ENCODE measurements around the gene TVP23C.
A peak's percentile ranks its signal among the peaks of the same experiment; 100 is the strongest.
"Not testable (repeated sequence)": the region's sequence is repeated elsewhere in the genome, so short reads cannot be mapped to it uniquely, and the experiment has no call there.

The TVP23C gene

DNA sequence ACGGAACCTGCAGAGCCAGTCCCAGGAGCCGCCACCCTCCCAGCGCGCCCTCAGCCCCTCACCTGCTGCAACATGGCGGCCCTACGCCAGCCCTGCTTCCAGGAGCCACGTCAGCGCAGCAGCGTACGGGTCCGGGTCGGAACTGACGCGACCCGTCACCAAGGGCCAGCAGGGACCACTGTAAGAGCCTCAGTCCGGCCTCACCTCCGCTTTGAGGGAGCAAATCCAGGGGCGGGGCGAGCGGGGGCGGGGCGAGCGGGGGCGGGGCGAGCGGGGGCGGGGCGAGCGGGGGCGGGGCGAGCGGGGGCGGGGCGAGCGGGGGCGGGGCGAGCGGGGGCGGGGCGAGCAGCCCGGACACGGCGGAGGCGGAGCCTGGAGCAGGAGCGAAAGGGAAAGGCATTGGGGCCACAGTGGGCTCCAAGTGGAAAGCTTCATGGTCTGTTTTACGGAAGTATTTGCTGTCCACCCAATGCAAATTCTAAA lies at the start of gene TVP23C:
TSS of gene TVP23C (minus strand) at position 109 of the 483 bp plus-strand sequence. CDS start at position 74, 35 bp downstream.
- DNase-seq (ENCODE audit: low read depth in 2 of 2) = peak; percentile 49 to 51

- not testable (repeated sequence) for DNase-seq (ENCODE audit: low read depth in 2 of 2)
Observed at GRCh38 chr17:15592960-15593359, 29.7 kb upstream of the TVP23C start.

DNA sequence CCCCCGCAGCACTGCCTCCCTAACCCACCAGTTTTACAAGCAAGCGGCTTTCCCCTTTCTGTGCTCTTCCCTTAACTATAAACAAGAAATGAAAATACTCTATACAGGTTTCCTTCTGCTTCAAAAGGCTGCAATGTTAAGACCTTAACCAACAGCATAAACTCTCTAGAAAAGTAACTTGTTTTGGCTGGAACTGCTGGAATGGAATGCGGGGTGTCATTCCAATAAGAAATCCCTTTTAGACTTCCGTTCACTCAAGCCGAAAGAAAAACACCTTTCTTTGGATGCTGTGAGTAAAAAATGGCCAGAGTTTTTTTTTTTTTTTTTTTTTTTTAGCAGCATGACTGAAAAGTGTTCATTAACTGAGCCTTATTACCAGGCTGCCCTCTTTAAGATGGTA lies 28.7 kb upstream of the TVP23C start:
- DNase-seq (ENCODE audit: low read depth in 2 of 2) = not testable (repeated sequence)

GRCh38 chr17:15590844-15591243 lies 27.6 kb upstream of the TVP23C start:
- not testable (repeated sequence) for DNase-seq (ENCODE audit: low read depth in 2 of 2)

DNA sequence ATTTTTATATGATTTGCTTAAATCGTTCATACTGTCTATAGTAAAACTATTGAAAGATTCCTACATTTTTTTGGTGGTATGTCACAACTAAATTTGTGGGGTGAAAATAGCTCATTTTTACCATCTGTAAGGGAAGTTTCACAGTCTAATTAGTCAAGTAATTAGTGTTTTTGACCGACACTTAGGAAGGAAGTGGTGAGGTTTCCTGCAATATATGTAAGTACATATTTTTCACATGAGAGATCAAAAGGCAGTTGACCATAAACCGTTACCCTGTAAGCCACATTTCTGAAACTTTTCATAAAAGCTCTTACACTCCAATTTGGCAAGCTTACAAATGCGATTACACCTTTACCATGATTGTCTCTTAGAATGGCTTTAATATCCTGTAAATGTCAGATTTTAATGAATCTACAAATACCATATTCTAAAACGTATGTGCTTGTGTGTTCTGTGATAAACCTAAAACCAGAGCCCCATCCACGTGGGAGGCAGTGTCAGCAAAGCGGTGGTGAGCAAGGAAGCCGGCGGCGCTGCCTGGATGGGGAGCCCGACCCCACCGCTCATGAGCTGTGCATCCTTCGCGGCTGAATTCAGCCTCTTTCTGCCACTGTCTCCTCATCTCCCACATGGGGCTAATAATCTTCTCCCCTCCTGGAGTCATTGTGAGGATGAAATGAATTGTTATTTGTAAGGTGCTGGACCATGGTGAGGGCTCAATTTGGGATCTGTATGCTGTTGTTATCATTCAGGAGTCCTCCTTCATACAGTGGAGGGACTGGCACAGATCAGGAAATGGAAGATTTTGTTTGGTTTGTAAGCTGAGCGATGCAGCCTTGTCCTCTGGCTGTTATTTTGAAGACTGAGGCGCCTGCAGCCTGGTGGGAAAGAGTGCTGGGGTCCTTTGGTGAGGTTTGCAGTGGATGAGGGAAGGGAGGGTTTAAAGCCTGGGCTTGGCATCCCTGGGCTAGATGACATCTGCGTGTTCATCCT lies 26.6 kb upstream of the TVP23C start:
- peak; percentile 11 to 18 for DNase-seq (ENCODE audit: low read depth in 2 of 2)

- DNase-seq (ENCODE audit: low read depth in 2 of 2) = not testable (repeated sequence)
Observed at GRCh38 chr17:15588017-15588416, 24.7 kb upstream of the TVP23C start.

DNA sequence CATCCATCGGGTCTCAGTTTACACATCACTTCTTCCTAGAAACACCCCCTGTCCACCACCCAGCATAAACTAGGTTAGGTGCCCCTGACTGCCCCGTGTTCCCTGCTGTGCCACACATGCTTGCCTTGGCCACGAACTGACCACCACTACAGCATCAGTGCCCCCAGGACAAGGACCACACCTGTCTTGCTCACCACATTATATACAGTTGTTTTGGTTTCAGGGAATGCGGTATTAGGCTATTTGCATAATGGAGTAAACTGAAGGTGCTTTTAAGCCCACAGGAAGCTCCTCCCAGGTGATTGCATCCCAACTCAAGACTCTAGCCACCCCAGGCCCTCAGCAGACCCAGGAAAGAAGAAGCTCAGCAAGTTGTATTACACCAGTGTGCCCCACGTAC lies 20.0 kb upstream of the TVP23C start:
- not testable (repeated sequence) for DNase-seq (ENCODE audit: low read depth in 2 of 2)

GRCh38 chr17:15581462-15581861 lies 18.2 kb upstream of the TVP23C start:
- DNase-seq (ENCODE audit: low read depth in 2 of 2) = not testable (repeated sequence)

DNA sequence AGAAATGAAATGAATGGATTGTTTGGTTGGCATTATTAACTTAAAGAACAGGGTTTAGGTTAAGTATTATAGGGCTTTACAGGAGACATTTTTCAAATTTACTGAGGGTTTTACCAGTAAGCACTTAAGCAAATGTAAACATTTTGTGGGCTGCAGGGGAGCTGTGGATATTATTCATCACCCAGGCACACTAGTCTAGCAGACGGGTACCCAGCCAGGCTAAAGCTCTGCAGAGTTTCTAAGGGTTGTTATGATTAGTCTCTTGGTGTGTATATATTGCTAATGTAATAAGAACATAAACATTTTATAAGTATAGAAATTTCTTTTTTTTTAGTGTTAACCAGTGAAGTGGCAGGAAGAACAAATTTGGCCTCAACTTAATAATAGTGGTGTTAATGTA lies 13.6 kb upstream of the TVP23C start:
- DNase-seq (ENCODE audit: low read depth in 2 of 2) = not testable (repeated sequence)

GRCh38 chr17:15574660-15575059 lies 11.4 kb upstream of the TVP23C start:
- not testable (repeated sequence) for DNase-seq (ENCODE audit: low read depth in 2 of 2)

DNA sequence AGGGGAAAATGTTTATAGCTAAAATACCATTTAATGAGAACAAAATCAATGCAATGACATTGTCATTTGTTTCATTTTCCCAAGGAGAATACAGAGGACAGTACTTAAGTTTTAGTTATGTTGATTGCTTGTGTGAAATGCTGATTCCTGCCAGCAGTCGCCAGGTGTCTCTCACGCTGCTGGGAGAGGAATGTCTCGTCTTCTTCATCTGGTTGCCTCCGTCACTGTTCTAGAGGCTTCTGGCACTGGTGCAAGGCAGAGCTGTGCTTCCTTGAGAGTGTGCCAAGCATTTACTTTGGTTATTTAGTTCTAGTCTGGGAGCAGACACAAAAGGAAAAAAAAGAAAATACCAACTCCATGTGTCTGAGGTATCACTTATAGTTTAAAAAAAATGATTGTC lies 10.6 kb upstream of the TVP23C start:
- not testable (repeated sequence) for DNase-seq (ENCODE audit: low read depth in 2 of 2)

- DNase-seq (ENCODE audit: low read depth in 2 of 2) = not testable (repeated sequence)
Observed at GRCh38 chr17:15562613-15563374, 489 bp downstream of the TVP23C start.

DNA sequence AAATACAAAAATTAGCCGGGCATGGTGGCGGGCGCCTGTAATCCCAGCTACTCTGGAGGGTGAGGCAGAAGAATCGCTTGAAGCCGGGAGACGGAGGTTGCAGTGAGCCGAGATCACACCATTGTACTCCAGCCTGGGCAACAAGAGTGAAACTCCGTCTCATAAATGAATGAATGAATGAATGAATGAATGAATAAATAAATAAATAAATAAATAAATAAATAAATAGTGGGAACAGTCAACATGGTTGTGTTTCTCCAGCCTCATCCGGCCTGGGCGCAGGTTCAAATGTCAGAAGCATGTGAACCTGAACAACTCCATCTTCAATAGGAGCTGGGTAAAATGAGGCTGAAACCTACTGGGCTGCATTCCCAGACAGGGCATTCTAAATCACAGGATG lies 1.8 kb downstream of the TVP23C start:
- not testable (repeated sequence) for DNase-seq (ENCODE audit: low read depth in 2 of 2)

DNA sequence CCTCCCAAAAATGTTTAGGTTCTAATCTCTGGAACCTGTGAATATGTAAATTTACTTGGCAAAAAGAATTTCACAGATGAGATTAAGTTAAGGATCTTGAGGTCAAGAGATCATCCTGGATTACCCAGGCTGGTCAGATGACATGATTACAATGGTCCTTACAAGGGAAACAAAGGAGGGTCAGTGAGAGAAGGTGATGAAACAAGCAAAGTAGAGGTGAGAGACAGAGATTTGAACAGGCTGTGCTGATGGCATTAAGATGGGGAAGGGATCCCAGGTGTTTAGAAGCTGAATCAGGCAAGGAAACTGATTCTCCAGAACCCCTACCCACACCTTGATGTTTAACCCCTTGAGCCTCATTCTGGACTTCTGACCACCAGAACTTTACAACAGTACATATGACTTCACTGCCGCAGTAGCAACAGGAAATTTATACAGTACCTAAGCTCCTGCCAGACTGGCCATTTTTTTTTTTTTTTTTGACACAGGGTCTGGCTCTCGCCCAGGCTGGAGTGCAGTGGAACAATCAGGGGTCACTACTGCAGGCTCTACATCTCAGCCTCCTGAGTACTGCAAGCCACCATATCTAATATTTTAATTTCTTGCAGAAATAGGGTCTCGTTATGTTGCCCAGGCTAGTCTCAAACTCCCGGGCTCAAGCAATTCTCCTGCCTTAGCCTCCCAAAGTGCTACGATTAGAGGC lies 4.7 kb downstream of the TVP23C start:
- not testable (repeated sequence) for DNase-seq (ENCODE audit: low read depth in 2 of 2)

DNA sequence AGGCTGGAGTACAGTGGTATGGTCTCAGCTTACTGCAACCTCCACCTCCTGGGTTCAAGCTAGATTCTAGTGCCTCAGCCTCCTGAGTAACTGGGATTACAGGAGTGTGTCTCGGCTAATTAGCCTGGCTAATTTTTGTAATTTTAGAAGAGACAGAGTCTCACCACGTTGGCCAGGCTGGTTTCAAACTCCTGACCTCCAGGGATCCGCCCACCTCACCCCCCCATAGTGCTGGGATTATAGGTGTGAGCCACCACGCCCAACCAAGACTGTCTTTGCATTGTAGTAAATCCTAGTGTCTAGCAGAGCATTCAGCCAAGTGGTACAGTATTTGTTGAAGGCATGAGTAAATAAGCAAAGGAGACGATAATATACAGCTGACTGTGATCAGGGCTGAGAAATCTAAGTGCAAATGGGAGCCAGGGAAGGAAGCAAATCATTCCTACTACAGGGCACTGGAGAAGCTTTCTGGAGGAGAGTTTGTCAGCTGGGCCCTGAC lies 5.9 kb downstream of the TVP23C start:
- DNase-seq (ENCODE audit: low read depth in 2 of 2) = not testable (repeated sequence)

DNA sequence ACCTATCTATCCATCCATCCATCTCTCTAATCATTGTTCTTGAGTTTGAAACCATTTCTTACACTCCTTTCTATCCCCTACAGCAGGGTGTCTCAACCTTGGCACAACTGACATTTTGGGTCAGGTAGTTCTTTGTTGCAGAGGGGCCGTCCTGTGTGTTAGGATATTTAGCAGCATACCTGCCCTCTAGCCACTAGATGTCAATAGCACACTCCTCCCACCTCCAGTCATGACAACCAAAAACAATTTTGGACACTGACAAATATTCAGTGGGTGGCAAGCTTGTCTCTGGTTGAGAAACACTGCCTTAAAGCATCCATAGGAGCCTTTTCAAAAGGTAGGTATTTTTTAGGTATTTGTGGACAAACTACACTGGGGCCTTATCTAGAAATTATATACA lies 10.4 kb downstream of the TVP23C start:
- DNase-seq (ENCODE audit: low read depth in 2 of 2) = not testable (repeated sequence)

DNA sequence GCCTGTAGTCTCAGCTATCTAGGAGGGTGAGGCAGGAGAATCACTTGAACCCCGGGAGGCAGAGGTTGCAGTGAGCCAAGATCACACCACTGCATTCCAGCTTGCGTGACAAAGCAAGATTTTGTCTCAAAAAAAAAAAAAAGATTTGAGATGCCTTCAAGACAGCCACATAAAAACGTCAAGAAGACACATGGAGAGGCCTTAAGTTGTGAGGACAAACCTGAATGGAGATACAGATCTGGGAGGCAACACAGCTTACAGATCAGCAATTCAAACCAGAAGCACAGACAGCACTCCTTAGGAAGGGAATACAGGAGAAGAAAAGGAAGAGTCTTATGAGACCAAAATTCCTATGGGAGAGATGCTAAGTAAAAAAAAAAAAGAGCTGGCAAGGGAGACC lies 13.7 kb downstream of the TVP23C start:
- not testable (repeated sequence) for DNase-seq (ENCODE audit: low read depth in 2 of 2)

DNA sequence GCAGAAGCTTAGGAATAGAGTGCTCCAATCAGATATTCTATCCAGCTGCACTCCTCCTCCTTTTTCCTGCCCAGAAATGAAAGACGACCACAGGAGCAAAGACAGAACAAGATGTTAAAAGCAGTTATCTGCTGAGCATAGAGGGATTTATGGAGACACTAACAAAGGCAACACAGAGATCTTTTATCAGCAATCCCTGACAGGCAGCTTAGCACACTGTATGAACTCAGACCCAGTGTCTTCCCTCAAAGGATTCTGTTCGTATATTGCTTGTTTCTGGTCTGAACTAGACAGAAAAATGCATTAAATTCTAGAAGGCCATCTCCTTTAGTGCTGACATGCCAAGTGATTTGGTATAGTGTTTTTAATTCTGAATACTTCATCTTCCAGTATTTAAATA lies 16.7 kb downstream of the TVP23C start:
- DNase-seq (ENCODE audit: low read depth in 2 of 2) = not testable (repeated sequence)

- not testable (repeated sequence) for DNase-seq (ENCODE audit: low read depth in 2 of 2)
Observed at GRCh38 chr17:15540371-15541219, 22.7 kb downstream of the TVP23C start.

DNA sequence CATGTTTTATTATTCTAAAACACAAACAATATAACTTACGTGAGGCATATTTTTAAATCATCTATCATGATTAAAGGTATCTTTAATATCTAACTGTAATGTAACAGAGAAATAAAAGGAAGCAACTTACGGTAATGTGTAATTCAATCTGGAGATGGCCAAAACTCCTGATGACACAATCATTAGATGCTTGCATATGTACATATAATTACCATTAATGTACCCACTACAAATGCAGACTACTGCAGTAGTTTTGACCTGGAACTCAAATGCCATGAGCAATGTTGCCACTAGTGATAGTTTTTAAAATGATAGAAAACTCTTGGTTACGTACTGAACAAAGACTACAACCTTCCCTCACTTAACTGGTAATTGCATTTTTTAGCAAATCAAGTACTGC lies 30.2 kb downstream of the TVP23C start:
- not testable (repeated sequence) for DNase-seq (ENCODE audit: low read depth in 2 of 2)

Data from stimulated activated CD8-positive, alpha-beta memory T cell treated with anti-CD3 and anti-CD28 coated beads, Interleukin-2, amount 100 ng/mL, for 48 hours (primary cell).